HEK293 (cell line): ENCODE measurements around the gene GNAI1.

Experiments
- CTCF ChIA-PET: fragments of 350-600 bp; formaldehyde crosslinking; extraction: SDS; loops from one replicate; lab custom pipeline; 2021; ENCODE audit warnings: antibody characterized with exemption; lab: Yijun Ruan, JAX
- POLR2A ChIA-PET: fragments of 300-600 bp; formaldehyde crosslinking; extraction: SDS; loops from one replicate; lab custom pipeline; 2020; ENCODE audit warnings: antibody characterized with exemption, inconsistent platforms; lab: Yijun Ruan, JAX
- H3K27ac ChIP-seq: fragments of 200-500 bp; sonication (Bioruptor generic); 2 replicates; pipeline ENCODE4 v1.5.1; 2014; ENCODE audit warnings: low read depth, low read length, control low read depth, inconsistent platforms; ENCODE audit errors: extremely low read depth
- H3K36me3 ChIP-seq, 2 experiments: fragments of 200-500 bp in 1 of 2; sonication (Bioruptor generic) in 1 of 2; 1 replicate in 1 of 2; 2 replicates in 1 of 2; pipeline ENCODE4 v1.5.1; 2014 to 2017; ENCODE audit warnings: inconsistent platforms in 2 of 2, low read length in 2 of 2; ENCODE audit not compliant: control insufficient read depth in 2 of 2, insufficient read depth in 1 of 2
- H3K4me1 ChIP-seq: fragments of 200-500 bp; sonication (Bioruptor generic); 2 replicates; pipeline ENCODE4 v1.5.1; 2014; ENCODE audit warnings: mild to moderate bottlenecking, low read length, inconsistent platforms; ENCODE audit not compliant: control insufficient read depth, insufficient read depth
- H3K4me3 ChIP-seq: 2 replicates; pipeline ENCODE4 v1.5.1; 2011; ENCODE audit warnings: low read depth, mild to moderate bottlenecking, control low read depth, low read length, moderate library complexity
- H3K9me3 ChIP-seq: fragments of 200-500 bp; sonication (Bioruptor generic); 2 replicates; pipeline ENCODE4 v1.5.1; 2014; ENCODE audit warnings: low read depth, low read length, inconsistent platforms; ENCODE audit not compliant: control insufficient read depth, insufficient read depth
- BCL11B ChIP-seq: fragments of 450-650 bp; formaldehyde crosslinking; IDR thresholded peaks from 2 replicates; pipeline ENCODE4 v1.5.1; 2016; ENCODE audit warnings: low read depth, missing biosample characterization, missing genetic modification characterization
- EGR2 ChIP-seq: fragments of 450-650 bp; formaldehyde crosslinking; IDR thresholded peaks from 2 replicates; pipeline ENCODE4 v1.5.1; 2016; ENCODE audit warnings: low read depth, missing biosample characterization, missing genetic modification characterization
- HOXC10 ChIP-seq: sonication (generic); formaldehyde crosslinking; IDR thresholded peaks from 2 replicates; pipeline ENCODE4 v1.8.1; 2023; ENCODE audit warnings: mild to moderate bottlenecking, missing genetic modification reagents
- HOXD13 ChIP-seq: sonication (generic); formaldehyde crosslinking; IDR thresholded peaks from 2 replicates; pipeline ENCODE4 v1.8.0; 2022; ENCODE audit warnings: missing genetic modification reagents, borderline replicate concordance
- YY1 ChIP-seq: fragments of 450-650 bp; formaldehyde crosslinking; IDR thresholded peaks from 2 replicates; pipeline ENCODE4 v1.5.1; 2018; ENCODE audit warnings: missing biosample characterization, missing genetic modification characterization
- ZBTB17 ChIP-seq: fragments of 450-650 bp; formaldehyde crosslinking; IDR thresholded peaks from 2 replicates; pipeline ENCODE4 v1.5.1; 2016; ENCODE audit warnings: missing biosample characterization, missing genetic modification characterization
- ZFP37 ChIP-seq: fragments of 450-650 bp; formaldehyde crosslinking; IDR thresholded peaks from 2 replicates; pipeline ENCODE4 v1.5.1; 2016; ENCODE audit warnings: missing biosample characterization, missing genetic modification characterization
- ZNF16 ChIP-seq: fragments of 450-650 bp; formaldehyde crosslinking; IDR thresholded peaks from 2 replicates; pipeline ENCODE4 v1.5.1; 2016; ENCODE audit warnings: low read depth, missing biosample characterization, missing genetic modification characterization
- ZNF175 ChIP-seq: fragments of 450-650 bp; formaldehyde crosslinking; IDR thresholded peaks from 2 replicates; pipeline ENCODE4 v1.5.1; 2016; ENCODE audit warnings: missing biosample characterization, missing genetic modification characterization
- ZNF184 ChIP-seq: fragments of 450-650 bp; IDR thresholded peaks from 2 replicates; pipeline ENCODE4 v1.5.1; 2018; ENCODE audit warnings: missing biosample characterization, mild to moderate bottlenecking, missing genetic modification characterization
- ZNF239 ChIP-seq: fragments of 450-650 bp; formaldehyde crosslinking; IDR thresholded peaks from 2 replicates; pipeline ENCODE4 v1.5.1; 2016; ENCODE audit warnings: missing biosample characterization, missing genetic modification characterization
- ZNF266 ChIP-seq: fragments of 450-650 bp; formaldehyde crosslinking; IDR thresholded peaks from 2 replicates; pipeline ENCODE4 v1.5.1; 2016; ENCODE audit warnings: missing biosample characterization, missing genetic modification characterization, low read depth
- ZNF341 ChIP-seq: fragments of 450-650 bp; formaldehyde crosslinking; IDR thresholded peaks from 2 replicates; pipeline ENCODE4; 2016; ENCODE audit warnings: low read depth, missing biosample characterization, missing genetic modification characterization
- ZNF394 ChIP-seq: fragments of 450-650 bp; formaldehyde crosslinking; IDR thresholded peaks from 2 replicates; pipeline ENCODE4 v1.5.1; 2016; ENCODE audit warnings: missing biosample characterization, missing genetic modification characterization, mild to moderate bottlenecking, moderate library complexity, borderline replicate concordance
- ZNF701 ChIP-seq: fragments of 450-650 bp; formaldehyde crosslinking; IDR thresholded peaks from 2 replicates; pipeline ENCODE4 v1.5.1; 2016; ENCODE audit warnings: missing biosample characterization, missing genetic modification characterization
- ZNF843 ChIP-seq: fragments of 450-650 bp; formaldehyde crosslinking; IDR thresholded peaks from 2 replicates; pipeline ENCODE4 v1.5.1; 2016; ENCODE audit warnings: missing biosample characterization, missing genetic modification characterization
- TF ChIP-seq, protein P1 (sequence below): fragments of 450-650 bp; formaldehyde crosslinking; IDR thresholded peaks from 2 replicates; pipeline ENCODE4 v1.5.0; 2017; ENCODE audit warnings: missing biosample characterization, missing genetic modification characterization, borderline replicate concordance
- TF ChIP-seq, protein P2 (sequence below): fragments of 450-650 bp; formaldehyde crosslinking; IDR thresholded peaks from 2 replicates; pipeline ENCODE4 v1.5.1; 2017; ENCODE audit warnings: missing biosample characterization, missing genetic modification characterization
- TF ChIP-seq, protein P3 (sequence below): fragments of 450-650 bp; formaldehyde crosslinking; IDR thresholded peaks from 2 replicates; pipeline ENCODE4 v1.5.1; 2016; ENCODE audit warnings: missing biosample characterization, missing genetic modification characterization, low read depth
- TF ChIP-seq, protein P4 (sequence below): fragments of 450-650 bp; formaldehyde crosslinking; IDR thresholded peaks from 2 replicates; pipeline ENCODE4 v1.5.1; 2017; ENCODE audit warnings: missing biosample characterization, mild to moderate bottlenecking, missing genetic modification characterization, moderate library complexity

Gene GNAI1

DNA sequence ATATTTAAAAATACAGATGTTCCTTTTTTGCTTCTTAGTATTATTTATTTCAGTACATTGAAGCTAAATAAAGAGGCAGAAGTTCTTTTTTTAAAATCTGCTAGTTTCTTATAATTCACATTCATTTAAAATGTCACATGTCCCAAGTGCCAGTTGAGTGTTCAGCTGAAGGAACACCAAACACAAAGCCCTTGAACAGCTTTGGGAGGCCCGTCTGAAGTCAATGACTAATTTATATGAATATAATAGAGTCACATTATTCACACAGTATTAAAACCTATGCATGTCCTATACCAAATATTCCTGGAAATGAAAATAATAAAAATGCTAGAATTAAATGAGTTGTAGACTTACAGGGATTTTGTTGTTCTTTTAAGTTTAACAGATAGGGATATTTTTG is 70.3 kb downstream of the GNAI1 start (continued):
- TF ChIP-seq, protein P1, sequence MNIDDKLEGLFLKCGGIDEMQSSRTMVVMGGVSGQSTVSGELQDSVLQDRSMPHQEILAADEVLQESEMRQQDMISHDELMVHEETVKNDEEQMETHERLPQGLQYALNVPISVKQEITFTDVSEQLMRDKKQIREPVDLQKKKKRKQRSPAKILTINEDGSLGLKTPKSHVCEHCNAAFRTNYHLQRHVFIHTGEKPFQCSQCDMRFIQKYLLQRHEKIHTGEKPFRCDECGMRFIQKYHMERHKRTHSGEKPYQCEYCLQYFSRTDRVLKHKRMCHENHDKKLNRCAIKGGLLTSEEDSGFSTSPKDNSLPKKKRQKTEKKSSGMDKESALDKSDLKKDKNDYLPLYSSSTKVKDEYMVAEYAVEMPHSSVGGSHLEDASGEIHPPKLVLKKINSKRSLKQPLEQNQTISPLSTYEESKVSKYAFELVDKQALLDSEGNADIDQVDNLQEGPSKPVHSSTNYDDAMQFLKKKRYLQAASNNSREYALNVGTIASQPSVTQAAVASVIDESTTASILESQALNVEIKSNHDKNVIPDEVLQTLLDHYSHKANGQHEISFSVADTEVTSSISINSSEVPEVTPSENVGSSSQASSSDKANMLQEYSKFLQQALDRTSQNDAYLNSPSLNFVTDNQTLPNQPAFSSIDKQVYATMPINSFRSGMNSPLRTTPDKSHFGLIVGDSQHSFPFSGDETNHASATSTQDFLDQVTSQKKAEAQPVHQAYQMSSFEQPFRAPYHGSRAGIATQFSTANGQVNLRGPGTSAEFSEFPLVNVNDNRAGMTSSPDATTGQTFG (tag by site-specific recombination), result no peak
- no peak for TF ChIP-seq HOXC10 (CRISPR knock-in tag)
- TF ChIP-seq YY1, result no peak
- no peak for TF ChIP-seq EGR2 (tag by site-specific recombination)
- TF ChIP-seq ZFP37 (tag by site-specific recombination), result no peak
- no peak for TF ChIP-seq ZNF184 (tag by site-specific recombination)
- no peak for TF ChIP-seq BCL11B (tag by site-specific recombination)
- no peak for TF ChIP-seq ZNF701
- TF ChIP-seq, all 188 proteins: peak for 0

DNA sequence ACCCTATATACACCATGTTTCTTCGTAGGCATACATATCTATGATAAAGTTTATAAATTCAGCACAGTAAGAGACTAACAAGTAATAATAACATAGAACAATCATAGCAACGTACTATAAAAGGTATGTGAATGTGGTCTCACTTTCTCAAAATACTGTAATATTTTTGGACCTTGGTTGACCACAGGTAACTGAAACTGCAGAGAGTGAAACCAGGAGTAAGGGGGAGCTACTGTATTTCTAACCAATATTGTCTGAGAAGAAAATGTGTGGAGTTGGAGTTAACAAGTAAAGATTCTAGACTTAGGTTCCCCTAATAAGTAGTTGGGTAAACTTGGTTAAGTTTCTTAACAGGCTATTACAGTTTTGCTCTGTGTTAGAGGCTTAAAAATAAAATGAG is 72.1 kb downstream of the GNAI1 start:
- H3K4me1 ChIP-seq, result no peaks in the 10 kb centered on the region
- CTCF ChIA-PET, result interaction anchor here (0.5 kb wide), 1 partner anchor 106 kb away, joined by 3 read pairs; no protein-coding TSS in a partner anchor
- no peaks in the 10 kb centered on the region for H3K9me3 ChIP-seq
- H3K36me3 ChIP-seq, result peaks cover 7 to 9% of the 10 kb centered on the region in 2 experiments; a peak in 2 of 3 replicates
- H3K27ac ChIP-seq, result no peak overlapping the region
- no peak overlapping the region for H3K4me3 ChIP-seq
- POLR2A ChIA-PET, result no interaction called here
- no peak for TF ChIP-seq ZNF239 (tag by site-specific recombination)
- TF ChIP-seq ZNF175, result no peak
- TF ChIP-seq ZNF394, result no peak
- no peak for TF ChIP-seq ZNF16 (tag by site-specific recombination)
- TF ChIP-seq, protein P2, sequence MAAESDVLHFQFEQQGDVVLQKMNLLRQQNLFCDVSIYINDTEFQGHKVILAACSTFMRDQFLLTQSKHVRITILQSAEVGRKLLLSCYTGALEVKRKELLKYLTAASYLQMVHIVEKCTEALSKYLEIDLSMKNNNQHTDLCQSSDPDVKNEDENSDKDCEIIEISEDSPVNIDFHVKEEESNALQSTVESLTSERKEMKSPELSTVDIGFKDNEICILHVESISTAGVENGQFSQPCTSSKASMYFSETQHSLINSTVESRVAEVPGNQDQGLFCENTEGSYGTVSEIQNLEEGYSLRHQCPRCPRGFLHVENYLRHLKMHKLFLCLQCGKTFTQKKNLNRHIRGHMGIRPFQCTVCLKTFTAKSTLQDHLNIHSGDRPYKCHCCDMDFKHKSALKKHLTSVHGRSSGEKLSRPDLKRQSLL (tag by site-specific recombination), result no peak
- TF ChIP-seq, protein P3, sequence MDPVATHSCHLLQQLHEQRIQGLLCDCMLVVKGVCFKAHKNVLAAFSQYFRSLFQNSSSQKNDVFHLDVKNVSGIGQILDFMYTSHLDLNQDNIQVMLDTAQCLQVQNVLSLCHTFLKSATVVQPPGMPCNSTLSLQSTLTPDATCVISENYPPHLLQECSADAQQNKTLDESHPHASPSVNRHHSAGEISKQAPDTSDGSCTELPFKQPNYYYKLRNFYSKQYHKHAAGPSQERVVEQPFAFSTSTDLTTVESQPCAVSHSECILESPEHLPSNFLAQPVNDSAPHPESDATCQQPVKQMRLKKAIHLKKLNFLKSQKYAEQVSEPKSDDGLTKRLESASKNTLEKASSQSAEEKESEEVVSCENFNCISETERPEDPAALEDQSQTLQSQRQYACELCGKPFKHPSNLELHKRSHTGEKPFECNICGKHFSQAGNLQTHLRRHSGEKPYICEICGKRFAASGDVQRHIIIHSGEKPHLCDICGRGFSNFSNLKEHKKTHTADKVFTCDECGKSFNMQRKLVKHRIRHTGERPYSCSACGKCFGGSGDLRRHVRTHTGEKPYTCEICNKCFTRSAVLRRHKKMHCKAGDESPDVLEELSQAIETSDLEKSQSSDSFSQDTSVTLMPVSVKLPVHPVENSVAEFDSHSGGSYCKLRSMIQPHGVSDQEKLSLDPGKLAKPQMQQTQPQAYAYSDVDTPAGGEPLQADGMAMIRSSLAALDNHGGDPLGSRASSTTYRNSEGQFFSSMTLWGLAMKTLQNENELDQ (tag by site-specific recombination), result no peak
- no peak for TF ChIP-seq ZNF843 (tag by site-specific recombination)
- no peak for TF ChIP-seq ZNF266 (tag by site-specific recombination)
- TF ChIP-seq, protein P4, sequence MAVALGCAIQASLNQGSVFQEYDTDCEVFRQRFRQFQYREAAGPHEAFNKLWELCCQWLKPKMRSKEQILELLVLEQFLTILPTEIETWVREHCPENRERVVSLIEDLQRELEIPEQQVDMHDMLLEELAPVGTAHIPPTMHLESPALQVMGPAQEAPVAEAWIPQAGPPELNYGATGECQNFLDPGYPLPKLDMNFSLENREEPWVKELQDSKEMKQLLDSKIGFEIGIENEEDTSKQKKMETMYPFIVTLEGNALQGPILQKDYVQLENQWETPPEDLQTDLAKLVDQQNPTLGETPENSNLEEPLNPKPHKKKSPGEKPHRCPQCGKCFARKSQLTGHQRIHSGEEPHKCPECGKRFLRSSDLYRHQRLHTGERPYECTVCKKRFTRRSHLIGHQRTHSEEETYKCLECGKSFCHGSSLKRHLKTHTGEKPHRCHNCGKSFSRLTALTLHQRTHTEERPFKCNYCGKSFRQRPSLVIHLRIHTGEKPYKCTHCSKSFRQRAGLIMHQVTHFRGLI (tag by site-specific recombination), result no peak
- TF ChIP-seq ZBTB17 (tag by site-specific recombination), result no peak
- no peak for TF ChIP-seq HOXD13 (CRISPR knock-in tag)
- TF ChIP-seq ZNF341 (tag by site-specific recombination), result no peak
- TF ChIP-seq, all 188 proteins: peak for 0
